Hepatocyte (in vitro differentiated cells): ENCODE data around the gene SLC22A7.

Experiments
- EZH2 ChIP-seq: fragments of 200-600 bp; sonication (generic); IDR thresholded peaks from 2 replicates; pipeline ENCODE4 v1.6.1; 2016; ENCODE audit warnings: antibody characterized with exemption, mild to moderate bottlenecking, borderline replicate concordance
- EZH2phosphoT487 ChIP-seq: fragments of 200-600 bp; sonication (generic); IDR thresholded peaks from one replicate; pipeline ENCODE4 v1.6.1; 2018; ENCODE audit warnings: antibody characterized with exemption, mild to moderate bottlenecking, low read depth, moderate library complexity; ENCODE audit not compliant: unreplicated experiment, severe bottlenecking
- TF ChIP-seq, protein P1 (sequence below): fragments of 200-600 bp; sonication (generic); IDR thresholded peaks from 2 replicates; pipeline ENCODE4 v1.5.1; 2016; ENCODE audit warnings: antibody characterized with exemption, mild to moderate bottlenecking; ENCODE audit not compliant: poor library complexity

DNA sequence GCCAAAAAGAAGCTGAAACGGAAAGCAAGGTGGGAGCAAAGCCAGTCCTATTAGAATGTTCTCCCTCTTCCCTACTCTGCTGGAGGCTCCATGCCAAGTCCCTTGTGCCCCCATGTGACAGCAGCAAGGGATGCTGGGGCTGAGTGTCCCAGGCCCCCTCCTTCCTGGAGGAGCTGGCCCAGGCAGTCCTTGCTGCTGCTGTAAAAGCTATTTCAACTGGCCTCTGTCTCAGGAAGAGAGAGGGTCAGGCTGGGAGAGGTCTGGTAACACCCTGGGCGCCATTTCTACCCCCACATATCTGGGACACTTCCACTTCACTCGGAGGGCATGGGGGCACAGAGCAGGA lies 29.7 kb upstream of the SLC22A7 start:
- TF ChIP-seq, protein P1, sequence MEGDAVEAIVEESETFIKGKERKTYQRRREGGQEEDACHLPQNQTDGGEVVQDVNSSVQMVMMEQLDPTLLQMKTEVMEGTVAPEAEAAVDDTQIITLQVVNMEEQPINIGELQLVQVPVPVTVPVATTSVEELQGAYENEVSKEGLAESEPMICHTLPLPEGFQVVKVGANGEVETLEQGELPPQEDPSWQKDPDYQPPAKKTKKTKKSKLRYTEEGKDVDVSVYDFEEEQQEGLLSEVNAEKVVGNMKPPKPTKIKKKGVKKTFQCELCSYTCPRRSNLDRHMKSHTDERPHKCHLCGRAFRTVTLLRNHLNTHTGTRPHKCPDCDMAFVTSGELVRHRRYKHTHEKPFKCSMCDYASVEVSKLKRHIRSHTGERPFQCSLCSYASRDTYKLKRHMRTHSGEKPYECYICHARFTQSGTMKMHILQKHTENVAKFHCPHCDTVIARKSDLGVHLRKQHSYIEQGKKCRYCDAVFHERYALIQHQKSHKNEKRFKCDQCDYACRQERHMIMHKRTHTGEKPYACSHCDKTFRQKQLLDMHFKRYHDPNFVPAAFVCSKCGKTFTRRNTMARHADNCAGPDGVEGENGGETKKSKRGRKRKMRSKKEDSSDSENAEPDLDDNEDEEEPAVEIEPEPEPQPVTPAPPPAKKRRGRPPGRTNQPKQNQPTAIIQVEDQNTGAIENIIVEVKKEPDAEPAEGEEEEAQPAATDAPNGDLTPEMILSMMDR = no peak
- TF ChIP-seq EZH2 (no peak), EZH2phosphoT487 (no peak)
